Fibroblast of the aortic adventitia (primary cell): ENCODE results near the gene LINGO4. TPM values are rescaled to one million over a fixed set of nuclear protein-coding genes. Genes with fewer than 3 reads are reported as not detected.

Source experiments
- DNase-seq: peaks from one replicate; pipeline ENCODE4 v3.0.0-alpha.2; 2010; ENCODE audit warnings: low read depth
- H3K4me3 ChIP-seq: 2 replicates; pipeline ENCODE4 v1.5.1; 2011; ENCODE audit warnings: low read depth, mild to moderate bottlenecking, control low read depth, low read length, moderate library complexity
- small RNA-seq: library from RNA; depleted of rRNA; stranded (forward); fragments of <200 nt; gene quantifications from one replicate; pipeline ENCODE3, GENCODE V24; 2012
- total RNA-seq: library from RNA; depleted of rRNA; stranded (reverse); fragments of >200 nt; gene quantifications from 2 replicates; pipeline ENCODE4 v1.2.3, GENCODE V29; 2012; ENCODE audit warnings: low replicate concordance
- TF ChIP-seq, protein P1 (sequence below): IDR thresholded peaks from 2 replicates; pipeline ENCODE4 v1.5.1; 2011; ENCODE audit warnings: mild to moderate bottlenecking, low read length, control low read depth, inconsistent platforms; ENCODE audit not compliant: insufficient read depth

The LINGO4 gene
- total RNA-seq, 1 donor = not detected

DNA sequence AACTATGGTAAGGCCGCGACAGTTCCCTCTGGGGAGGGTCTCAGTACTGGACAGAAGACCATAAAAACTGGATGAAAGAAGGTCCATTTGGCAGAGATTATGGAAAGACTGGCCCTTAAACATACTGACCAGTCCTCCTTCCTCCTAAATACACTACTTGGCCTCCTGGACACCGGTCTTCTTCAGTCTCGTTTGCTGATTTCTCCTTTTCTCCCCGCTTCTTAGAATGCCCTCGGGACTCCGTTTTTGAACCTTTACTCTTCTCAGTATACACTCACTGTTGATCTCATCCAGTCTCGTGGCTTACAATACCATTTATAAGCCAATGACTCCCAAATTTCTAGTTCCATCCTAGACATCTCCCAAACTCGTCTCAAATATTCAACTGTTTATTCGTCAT, 41.2 kb downstream of the LINGO4 start:
- TF ChIP-seq, protein P1, sequence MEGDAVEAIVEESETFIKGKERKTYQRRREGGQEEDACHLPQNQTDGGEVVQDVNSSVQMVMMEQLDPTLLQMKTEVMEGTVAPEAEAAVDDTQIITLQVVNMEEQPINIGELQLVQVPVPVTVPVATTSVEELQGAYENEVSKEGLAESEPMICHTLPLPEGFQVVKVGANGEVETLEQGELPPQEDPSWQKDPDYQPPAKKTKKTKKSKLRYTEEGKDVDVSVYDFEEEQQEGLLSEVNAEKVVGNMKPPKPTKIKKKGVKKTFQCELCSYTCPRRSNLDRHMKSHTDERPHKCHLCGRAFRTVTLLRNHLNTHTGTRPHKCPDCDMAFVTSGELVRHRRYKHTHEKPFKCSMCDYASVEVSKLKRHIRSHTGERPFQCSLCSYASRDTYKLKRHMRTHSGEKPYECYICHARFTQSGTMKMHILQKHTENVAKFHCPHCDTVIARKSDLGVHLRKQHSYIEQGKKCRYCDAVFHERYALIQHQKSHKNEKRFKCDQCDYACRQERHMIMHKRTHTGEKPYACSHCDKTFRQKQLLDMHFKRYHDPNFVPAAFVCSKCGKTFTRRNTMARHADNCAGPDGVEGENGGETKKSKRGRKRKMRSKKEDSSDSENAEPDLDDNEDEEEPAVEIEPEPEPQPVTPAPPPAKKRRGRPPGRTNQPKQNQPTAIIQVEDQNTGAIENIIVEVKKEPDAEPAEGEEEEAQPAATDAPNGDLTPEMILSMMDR = no peak
- DNase-seq = peak; percentile 17
- peak overlapping the region; percentile 91 for H3K4me3 ChIP-seq

DNA sequence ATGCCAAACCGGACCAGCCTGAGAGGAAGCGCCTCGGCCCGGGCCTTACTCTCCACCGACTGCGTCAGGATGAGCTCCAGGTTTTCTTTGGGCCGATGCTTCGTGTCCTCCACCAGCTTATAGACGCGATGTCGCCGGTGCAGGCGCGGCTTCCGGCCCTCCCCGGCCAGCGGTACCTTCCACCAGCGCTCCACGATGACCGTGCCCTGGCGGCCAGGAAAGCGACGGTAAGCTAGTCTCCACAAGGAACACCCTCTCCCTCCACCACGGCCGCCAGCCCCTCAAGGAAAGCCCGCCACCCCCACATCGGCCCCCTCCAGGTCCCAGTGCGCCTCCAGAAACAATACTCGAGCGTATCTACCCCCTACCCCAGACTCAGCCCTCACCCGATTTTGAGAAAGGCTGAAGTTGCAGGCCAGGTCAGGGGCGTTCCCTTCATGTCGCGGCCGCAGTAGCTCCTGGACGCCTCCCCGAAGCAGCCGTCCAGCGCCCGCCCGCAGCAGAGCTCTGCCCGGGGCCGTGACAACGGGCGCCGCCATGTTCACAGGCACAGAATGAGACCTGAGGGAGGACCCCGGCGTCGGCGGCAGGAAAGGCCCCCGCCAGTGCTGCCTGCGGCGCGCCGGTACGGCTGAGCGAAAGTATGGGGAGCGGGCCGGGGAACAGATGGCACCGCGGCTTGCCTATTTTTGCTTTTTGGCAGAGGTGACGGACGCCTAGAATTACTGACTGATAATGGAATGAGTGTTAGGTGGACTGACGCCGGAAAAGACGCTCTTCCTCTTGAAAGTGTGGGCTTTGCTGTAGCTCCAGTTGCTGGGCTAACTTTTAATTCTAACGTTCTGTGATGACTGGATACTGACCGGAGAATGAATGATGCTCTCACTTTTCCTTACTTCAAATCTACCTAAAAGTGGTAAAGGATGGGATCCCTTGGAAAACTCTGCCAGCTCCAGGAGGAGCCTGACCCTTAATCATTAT, 42.0 kb downstream of the LINGO4 start, which contains the start of gene MRPL9:
Gene MRPL9, minus strand, starts transcription at position 556 of the 981 bp plus-strand sequence. Its CDS starts 17 bp downstream, at position 539.
- TF ChIP-seq, protein P1 = no peak
- peak; percentile 69 for DNase-seq
- peak within 1 kb of the TSS; percentile 91 for H3K4me3 ChIP-seq

DNA sequence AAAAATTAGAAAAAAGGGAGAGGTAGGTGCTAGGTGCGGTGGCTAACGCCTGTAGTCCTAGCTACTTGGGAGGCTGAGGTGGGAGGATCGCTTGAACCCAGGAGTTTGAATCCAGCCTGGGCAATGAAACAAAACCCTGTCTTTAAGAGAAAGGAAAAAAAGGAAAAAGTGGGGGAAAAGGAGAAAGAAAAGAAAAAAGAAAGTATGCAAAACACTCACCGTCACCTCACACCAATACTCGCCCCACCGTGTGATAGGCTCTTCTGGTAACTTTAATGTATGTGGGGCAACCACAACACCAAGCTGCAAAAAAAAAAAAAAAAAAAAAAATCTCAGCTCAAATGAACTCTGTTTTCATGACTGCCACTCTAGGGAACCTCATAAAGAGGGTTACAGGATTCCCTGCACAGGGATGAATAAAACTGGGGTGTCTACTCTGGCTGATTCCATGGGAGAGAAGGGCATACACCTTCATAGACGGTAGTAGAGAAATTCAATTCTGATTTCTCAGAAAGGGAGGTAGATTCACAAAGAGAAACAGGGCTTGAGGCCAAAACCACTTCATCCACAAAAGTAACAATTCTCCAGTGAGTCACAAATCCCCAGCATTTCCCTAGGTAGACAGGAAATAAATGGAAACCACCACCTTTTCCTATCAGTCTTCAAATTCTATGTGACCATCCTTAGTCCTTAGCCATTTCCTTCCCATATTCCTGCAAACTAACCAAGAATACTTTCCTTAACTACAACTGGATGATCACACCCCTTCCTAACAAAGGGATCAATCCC, 44.4 kb downstream of the LINGO4 start:
- no peak for DNase-seq
- H3K4me3 ChIP-seq = no peak overlapping the region
- TF ChIP-seq, protein P1 = no peak

DNA sequence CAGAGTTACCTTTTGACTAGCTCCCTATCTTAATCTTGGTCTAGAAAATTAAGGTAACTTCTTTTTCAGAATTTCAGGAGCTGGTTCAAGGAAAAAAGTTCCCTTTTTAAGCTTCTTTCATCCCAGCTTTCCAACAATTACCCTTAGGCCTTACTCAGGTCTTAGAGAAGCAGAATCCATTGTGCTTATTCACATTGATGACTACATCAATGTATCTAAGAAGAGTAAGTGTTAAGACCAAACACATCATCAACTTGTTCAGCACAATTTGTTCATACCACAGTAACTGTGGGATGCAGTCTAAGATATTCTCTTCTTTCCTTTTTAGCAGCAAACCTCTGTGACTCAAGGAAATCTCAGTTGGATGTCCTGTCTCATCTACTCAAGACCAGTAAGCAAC, 46.0 kb downstream of the LINGO4 start:
- DNase-seq = no peak
- no peak overlapping the region for H3K4me3 ChIP-seq
- TF ChIP-seq, protein P1 = no peak

DNA sequence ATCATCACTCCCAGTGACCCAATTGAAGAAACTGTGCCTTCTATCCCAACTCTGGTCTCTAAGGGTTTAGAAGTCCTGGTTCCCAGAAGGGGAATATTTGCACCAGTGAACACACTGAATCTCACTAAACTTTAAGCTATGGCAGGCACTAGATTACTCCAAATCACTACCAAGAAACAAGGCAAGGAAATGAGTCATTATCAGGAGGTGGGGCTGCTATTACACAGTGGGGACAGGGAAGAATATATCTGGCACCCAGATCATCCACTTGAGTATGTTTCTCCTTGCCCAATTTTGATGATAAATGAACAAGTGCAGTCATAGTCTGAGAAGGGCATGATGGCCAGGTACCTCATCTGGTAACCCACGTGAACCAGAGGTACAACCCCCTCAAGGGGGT, 48.9 kb downstream of the LINGO4 start:
- DNase-seq = peak; percentile 36
- TF ChIP-seq, protein P1 = no peak

More for the DNA sequence above, 48.9 kb downstream of the LINGO4 start:
- H3K4me3 ChIP-seq = no peak overlapping the region

Small RNA genes within 50 kb of the gene (small RNA-seq; reads per million reads assigned to genes)
- not detected for gene RF00019

Other genes with a start within 250 kb of the LINGO4 start
- gene SNX27, start 193.4 kb downstream of the LINGO4 start, total RNA-seq = 14.1 and 28.6 TPM in 2 replicates
- gene CELF3, start 88.6 kb downstream of the LINGO4 start, total RNA-seq = not detected in 2 replicates
- gene RIIAD1, start 83.9 kb downstream of the LINGO4 start, total RNA-seq = 5.8 TPM in 1 of 2 replicates, not detected in the other
- 57.6 and 120 TPM in 2 replicates for gene MRPL9, start 41.9 kb downstream of the LINGO4 start, total RNA-seq
- gene TDRKH, start 14.9 kb downstream of the LINGO4 start, total RNA-seq = 1.6 and 2.1 TPM in 2 replicates
- not detected in 2 replicates for gene RORC, start 26.4 kb upstream of the LINGO4 start, total RNA-seq
- gene C2CD4D, start 34.4 kb upstream of the LINGO4 start, total RNA-seq = not detected in 2 replicates
- not detected in 2 replicates for gene THEM5, start 48.3 kb upstream of the LINGO4 start, total RNA-seq
- 6.3 and 18.3 TPM in 2 replicates for gene THEM4, start 104.1 kb upstream of the LINGO4 start, total RNA-seq
- 271 and 340 TPM in 2 replicates for gene S100A10, start 188.4 kb upstream of the LINGO4 start, total RNA-seq
- 28.9 and 381 TPM in 2 replicates for gene S100A11, start 231.6 kb upstream of the LINGO4 start, total RNA-seq